ENCODE results near the gene ADAMTS3. TPM values are rescaled to one million over a fixed set of nuclear protein-coding genes. Genes with fewer than 3 reads are reported as not detected.

Gene ADAMTS3
- total and polyA plus RNA-seq, 2 of the 13 experiments (the other 11 are each of a cell fraction or from before 2014, with no cell fraction given) = not detected

DNA sequence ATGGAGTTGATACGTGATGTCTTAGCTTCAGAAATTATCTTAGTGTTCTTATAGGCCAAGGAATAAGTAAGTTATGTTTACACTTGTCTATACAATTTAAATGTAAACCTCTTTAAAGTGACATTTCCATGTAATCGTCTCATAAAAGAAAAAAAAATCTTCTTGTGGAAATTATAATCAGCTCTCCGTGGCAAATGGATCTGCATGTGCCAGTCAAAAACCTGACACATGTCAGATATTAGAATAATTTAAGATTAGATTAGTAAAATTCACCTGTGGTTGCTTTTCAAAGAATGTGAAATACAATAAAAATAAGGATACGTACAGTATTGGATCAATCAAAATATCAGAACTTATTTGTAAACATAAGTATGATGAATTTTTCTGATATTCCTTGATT is 263.9 kb downstream of the ADAMTS3 start:
- H4K20me1 ChIP-seq (ENCODE audit: insufficient read depth, low read length) = no peaks in the 10 kb centered on the region
- H3K9ac ChIP-seq (ENCODE audit: insufficient read depth, low read depth, low read length) = no peak overlapping the region
- H2AFZ ChIP-seq (ENCODE audit: low read length) = no peak overlapping the region
- WGBS (ENCODE audit: low lambda C conversion rate) = 13% methylated on average over 4 of the region's 4 CpGs
- ChIA-PET CTCF (ENCODE audit: low intra/inter-chr PET ratio, low total read pairs) (no interaction called here), POLR2A (no interaction called here)
- intact Hi-C loops (cut with micrococcal nuclease; ENCODE audit: unreplicated experiment) = loop anchor here (10.0 kb wide), 1 partner anchor 1700 kb away; no protein-coding TSS in a partner anchor
- TF ChIP-seq SYNCRIP (IDR thresholded peaks at IDR 0.05; ENCODE audit: insufficient read depth, low read depth, low read length) = no peak
- TF ChIP-seq ZNF20 (CRISPR knock-in tag; IDR thresholded peaks at IDR 0.05) = no peak
- no peak for TF ChIP-seq PRPF4 (IDR thresholded peaks at IDR 0.05; ENCODE audit: low read depth, low read length, poor library complexity, severe bottlenecking)
- no peak for TF ChIP-seq GTF3A (CRISPR knock-in tag; conservative IDR thresholded peaks at IDR 0.05)
- no peak for TF ChIP-seq ADNP (CRISPR knock-in tag; IDR thresholded peaks at IDR 0.05)
- TF ChIP-seq ERF (CRISPR knock-in tag; IDR thresholded peaks at IDR 0.05) = no peak
- TF ChIP-seq GFI1 (CRISPR knock-in tag; IDR thresholded peaks at IDR 0.05; ENCODE audit: borderline replicate concordance) = no peak
- TF ChIP-seq, protein P1, sequence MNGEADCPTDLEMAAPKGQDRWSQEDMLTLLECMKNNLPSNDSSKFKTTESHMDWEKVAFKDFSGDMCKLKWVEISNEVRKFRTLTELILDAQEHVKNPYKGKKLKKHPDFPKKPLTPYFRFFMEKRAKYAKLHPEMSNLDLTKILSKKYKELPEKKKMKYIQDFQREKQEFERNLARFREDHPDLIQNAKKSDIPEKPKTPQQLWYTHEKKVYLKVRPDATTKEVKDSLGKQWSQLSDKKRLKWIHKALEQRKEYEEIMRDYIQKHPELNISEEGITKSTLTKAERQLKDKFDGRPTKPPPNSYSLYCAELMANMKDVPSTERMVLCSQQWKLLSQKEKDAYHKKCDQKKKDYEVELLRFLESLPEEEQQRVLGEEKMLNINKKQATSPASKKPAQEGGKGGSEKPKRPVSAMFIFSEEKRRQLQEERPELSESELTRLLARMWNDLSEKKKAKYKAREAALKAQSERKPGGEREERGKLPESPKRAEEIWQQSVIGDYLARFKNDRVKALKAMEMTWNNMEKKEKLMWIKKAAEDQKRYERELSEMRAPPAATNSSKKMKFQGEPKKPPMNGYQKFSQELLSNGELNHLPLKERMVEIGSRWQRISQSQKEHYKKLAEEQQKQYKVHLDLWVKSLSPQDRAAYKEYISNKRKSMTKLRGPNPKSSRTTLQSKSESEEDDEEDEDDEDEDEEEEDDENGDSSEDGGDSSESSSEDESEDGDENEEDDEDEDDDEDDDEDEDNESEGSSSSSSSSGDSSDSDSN (CRISPR knock-in tag; IDR thresholded peaks at IDR 0.05) = no peak
- no peak for TF ChIP-seq PBX2 (CRISPR knock-in tag; IDR thresholded peaks at IDR 0.05)
- no peak for TF ChIP-seq ZNF792 (CRISPR knock-in tag; IDR thresholded peaks at IDR 0.05)
- TF ChIP-seq ZBTB46 (CRISPR knock-in tag; IDR thresholded peaks at IDR 0.05; ENCODE audit: borderline replicate concordance) = no peak
- TF ChIP-seq RBM39 (IDR thresholded peaks at IDR 0.05; ENCODE audit: low read depth, low read length, poor library complexity, severe bottlenecking) = no peak
- TF ChIP-seq HCFC1 (IDR thresholded peaks at IDR 0.05; ENCODE audit: low read depth, low read length) = no peak
- no peak for TF ChIP-seq NFE2L2 (IDR thresholded peaks at IDR 0.05; ENCODE audit: low read length)
- no peak for TF ChIP-seq HNRNPUL1 (IDR thresholded peaks at IDR 0.05; ENCODE audit: low read depth, low read length)
- TF ChIP-seq MTF1 (CRISPR knock-in tag; IDR thresholded peaks at IDR 0.05) = no peak
- TF ChIP-seq DR1 (CRISPR knock-in tag; IDR thresholded peaks at IDR 0.05) = no peak
- TF ChIP-seq, protein P2, sequence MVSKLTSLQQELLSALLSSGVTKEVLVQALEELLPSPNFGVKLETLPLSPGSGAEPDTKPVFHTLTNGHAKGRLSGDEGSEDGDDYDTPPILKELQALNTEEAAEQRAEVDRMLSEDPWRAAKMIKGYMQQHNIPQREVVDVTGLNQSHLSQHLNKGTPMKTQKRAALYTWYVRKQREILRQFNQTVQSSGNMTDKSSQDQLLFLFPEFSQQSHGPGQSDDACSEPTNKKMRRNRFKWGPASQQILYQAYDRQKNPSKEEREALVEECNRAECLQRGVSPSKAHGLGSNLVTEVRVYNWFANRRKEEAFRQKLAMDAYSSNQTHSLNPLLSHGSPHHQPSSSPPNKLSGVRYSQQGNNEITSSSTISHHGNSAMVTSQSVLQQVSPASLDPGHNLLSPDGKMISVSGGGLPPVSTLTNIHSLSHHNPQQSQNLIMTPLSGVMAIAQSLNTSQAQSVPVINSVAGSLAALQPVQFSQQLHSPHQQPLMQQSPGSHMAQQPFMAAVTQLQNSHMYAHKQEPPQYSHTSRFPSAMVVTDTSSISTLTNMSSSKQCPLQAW (CRISPR knock-in tag; IDR thresholded peaks at IDR 0.05) = no peak
- TF ChIP-seq SP1 (IDR thresholded peaks at IDR 0.05) = no peak
- TF ChIP-seq SP1 (CRISPR knock-in tag; IDR thresholded peaks at IDR 0.05) = no peak
- no peaks in the 10 kb centered on the region for H3K4me1 ChIP-seq (ENCODE audit: insufficient read depth, low read length)
- H3K9me3 ChIP-seq (ENCODE audit: low read length) = no peaks in the 10 kb centered on the region
- in situ Hi-C loops (cut with HindIII; ENCODE audit: extremely low pct_ligation_motif_present, low pct_unique_long_range_greater_than_20kb) = loop anchor here (25.0 kb wide), 1 partner anchor 707 kb away; no protein-coding TSS in a partner anchor
- FAIRE-seq (no peak), DNase-seq (ENCODE audit: low spot score) (no peak), ATAC-seq (no peak)
- no peak overlapping the region for H3K27ac ChIP-seq (ENCODE audit: extremely low read length, insufficient read depth, low read length)
- H3K4me2 ChIP-seq (ENCODE audit: low read depth, low read length) = no peak overlapping the region
- H3K4me3 ChIP-seq (replicated peaks in 1 of 3; ENCODE audit: insufficient read depth in 1 of 3, low read depth in 2 of 3, low read length in 3 of 3) = no peak overlapping the region
- no peaks in the 10 kb centered on the region for H3K36me3 ChIP-seq (replicated peaks in 1 of 2; ENCODE audit: control insufficient read depth in 1 of 2, insufficient read depth in 2 of 2, low read length in 2 of 2)
- H3K79me2 ChIP-seq (ENCODE audit: insufficient read depth, low read length) = no peaks in the 10 kb centered on the region
- H3K27me3 ChIP-seq (ENCODE audit: control insufficient read depth in 1 of 2, insufficient read depth in 2 of 2, low read length in 2 of 2) = no peaks in the 10 kb centered on the region
- BruUV-seq (replicated peaks) = no TSS peak

All from HepG2 (cell line).